Sigmoid colon (tissue), 4 donors: ENCODE results near the gene TMEM203.

Experiments used
- CTCF ChIP-seq, 4 experiments: fragments of 450-650 bp in 3 of 4; fragments of 200-600 bp in 1 of 4; IDR thresholded peaks; one replicate each; pipeline ENCODE4 v1.5.1; 2016 to 2019; ENCODE audit warnings: antibody characterized with exemption in 4 of 4, mild to moderate bottlenecking in 3 of 4, moderate library complexity in 2 of 4
- EP300 ChIP-seq, 4 donors: sonication (generic); formaldehyde crosslinking; IDR thresholded peaks; one replicate each; pipeline ENCODE4 v1.6.1; 2017; ENCODE audit warnings: antibody characterized with exemption in 4 of 4
- POLR2AphosphoS5 ChIP-seq, 4 donors: sonication (generic); formaldehyde crosslinking; IDR thresholded peaks; one replicate each; pipeline ENCODE4 v1.6.1; 2017; ENCODE audit warnings: antibody characterized with exemption in 4 of 4

GRCh38 chr9:137184881-137185660 is 20.4 kb downstream of the TMEM203 start:
- TF ChIP-seq CTCF (IDR thresholded peaks at IDR 0.05) (no peak), EP300 (IDR thresholded peaks at IDR 0.05) (no peak), POLR2AphosphoS5 (IDR thresholded peaks at IDR 0.05) (no peak)
